HepG2 (cell line): ENCODE data around the gene SLA2. TPM values are rescaled to one million over a fixed set of nuclear protein-coding genes. Genes with fewer than 3 reads are reported as not detected.

Source experiments
- AGO1 ChIP-seq: fragments of 200-400 bp; formaldehyde crosslinking; IDR thresholded peaks from 2 replicates; pipeline ENCODE4 v1.6.1; 2017; ENCODE audit warnings: mild to moderate bottlenecking, low read depth, low read length, moderate library complexity; ENCODE audit not compliant: poor library complexity, severe bottlenecking
- DBP ChIP-seq: sonication (generic); formaldehyde crosslinking; IDR thresholded peaks from 2 replicates; pipeline ENCODE4 v1.4.0; 2020; ENCODE audit warnings: missing genetic modification reagents; ENCODE audit errors: not compliant biosample characterization
- EP300 ChIP-seq, 3 experiments: sonication (generic) in 1 of 3; formaldehyde crosslinking in 1 of 3; IDR thresholded peaks; 2 replicates each; pipeline versions ENCODE4 v1.5.1 to v1.6.1; 2011 to 2020; ENCODE audit warnings: low read depth in 2 of 3, low read length in 2 of 3, borderline replicate concordance in 1 of 3, improper control_type of control experiment in 1 of 3, mild to moderate bottlenecking in 1 of 3, missing genetic modification reagents in 1 of 3, moderate library complexity in 1 of 3
- ERF ChIP-seq: IDR thresholded peaks from 2 replicates; pipeline ENCODE4 v1.6.1; 2018; ENCODE audit warnings: missing biosample characterization, missing genetic modification reagents
- FOXA1 ChIP-seq, 2 experiments: fragments of 450-650 bp in 1 of 2; sonication (generic) in 1 of 2; formaldehyde crosslinking in 1 of 2; IDR thresholded peaks; 2 replicates each; pipeline versions ENCODE4 v1.4.0 to v1.6.1; 2016 to 2020; ENCODE audit warnings: missing genetic modification reagents in 1 of 2
- HDAC1 ChIP-seq: sonication (generic); formaldehyde crosslinking; IDR thresholded peaks from 2 replicates; pipeline ENCODE4 v1.5.1; 2020; ENCODE audit warnings: mild to moderate bottlenecking, missing genetic modification reagents
- HES4 ChIP-seq: sonication (generic); formaldehyde crosslinking; IDR thresholded peaks from 2 replicates; pipeline ENCODE4 v1.9.0; 2021; ENCODE audit warnings: mild to moderate bottlenecking, missing genetic modification reagents, borderline replicate concordance
- KAT8 ChIP-seq: IDR thresholded peaks from 2 replicates; pipeline ENCODE4 v1.6.1; 2016; ENCODE audit warnings: missing genetic modification reagents, missing compliant biosample characterization
- KDM2A ChIP-seq: sonication (generic); formaldehyde crosslinking; IDR thresholded peaks from 2 replicates; pipeline ENCODE4 v1.4.0; 2020; ENCODE audit warnings: low read depth, missing genetic modification reagents, borderline replicate concordance
- NFE2 ChIP-seq: sonication (generic); formaldehyde crosslinking; IDR thresholded peaks from 2 replicates; pipeline ENCODE4 v1.4.0; 2020; ENCODE audit warnings: missing genetic modification reagents
- NR2F2 ChIP-seq: IDR thresholded peaks from 2 replicates; pipeline ENCODE4 v1.6.1; 2012; ENCODE audit warnings: low read depth, inconsistent platforms, borderline replicate concordance
- POLR2A ChIP-seq, 2 experiments: IDR thresholded peaks; 2 replicates each; pipeline ENCODE4 v1.6.1; 2011; ENCODE audit warnings: low read depth in 2 of 2, low read length in 2 of 2, mild to moderate bottlenecking in 1 of 2, moderate library complexity in 1 of 2; ENCODE audit not compliant: insufficient read depth in 1 of 2
- RXRA ChIP-seq: sonication (generic); formaldehyde crosslinking; IDR thresholded peaks from 2 replicates; pipeline ENCODE4 v1.5.1; 2020; ENCODE audit warnings: missing genetic modification reagents
- SKI ChIP-seq: fragments of 450-650 bp; IDR thresholded peaks from one replicate; pipeline ENCODE4 v1.6.1; 2018; ENCODE audit warnings: mild to moderate bottlenecking; ENCODE audit not compliant: partially characterized antibody
- TCF12 ChIP-seq, 2 experiments: fragments of 450-650 bp in 1 of 2; sonication (generic) in 1 of 2; formaldehyde crosslinking in 1 of 2; IDR thresholded peaks; 2 replicates each; pipeline versions ENCODE4 v1.6.1 to v1.8.0; 2017 to 2022; ENCODE audit warnings: antibody characterized with exemption in 1 of 2, mild to moderate bottlenecking in 1 of 2, missing genetic modification reagents in 1 of 2, moderate library complexity in 1 of 2
- YEATS2 ChIP-seq: sonication (generic); formaldehyde crosslinking; IDR thresholded peaks from 2 replicates; pipeline ENCODE4 v1.4.0; 2020; ENCODE audit warnings: missing genetic modification reagents, borderline replicate concordance
- ZBTB7B ChIP-seq: sonication (generic); formaldehyde crosslinking; IDR thresholded peaks from 2 replicates; pipeline ENCODE4 v1.4.0; 2020; ENCODE audit warnings: missing genetic modification reagents
- ZFP91 ChIP-seq: sonication (generic); formaldehyde crosslinking; IDR thresholded peaks from 2 replicates; pipeline ENCODE4 v1.9.0; 2022; ENCODE audit warnings: missing genetic modification reagents, mild to moderate bottlenecking, borderline replicate concordance
- ZNF280D ChIP-seq: sonication (generic); formaldehyde crosslinking; IDR thresholded peaks from 2 replicates; pipeline ENCODE4 v1.5.1; 2020; ENCODE audit warnings: mild to moderate bottlenecking, missing genetic modification reagents
- ZNF512 ChIP-seq: sonication (generic); formaldehyde crosslinking; IDR thresholded peaks from 2 replicates; pipeline ENCODE4 v1.4.0; 2020; ENCODE audit warnings: mild to moderate bottlenecking, missing genetic modification reagents
- ZNF768 ChIP-seq: sonication (generic); formaldehyde crosslinking; IDR thresholded peaks from 2 replicates; pipeline ENCODE4 v1.4.0; 2020; ENCODE audit warnings: missing genetic modification reagents
- polyA plus RNA-seq, 8 experiments: library from polyadenylated mRNA; depleted of rRNA in 3 of 8; stranded (reverse) in 7 of 8; unstranded in 1 of 8; fragments of >200 nt; fragmentation: Illumina TruSeq in 4 of 8; extraction: Trizol in 4 of 8; gene quantifications; 2 replicates each; pipeline versions ENCODE4 v1.2.1 to v1.2.3, GENCODE V29; 2011 to 2016; ENCODE audit warnings: low read depth in 4 of 8, missing spikeins in 1 of 8, mixed read lengths in 1 of 8; ENCODE audit not compliant: insufficient read depth in 1 of 8
- total RNA-seq, 5 experiments: library from RNA; depleted of rRNA; stranded (reverse); fragments of >200 nt; fragmentation: Illumina TruSeq; extraction: Trizol; gene quantifications; 2 replicates each; pipeline ENCODE4 v1.2.3, GENCODE V29; 2016; ENCODE audit warnings: low read depth in 1 of 5

The SLA2 gene
- total and polyA plus RNA-seq, 2 of the 13 experiments (the other 11 are each of a cell fraction or from before 2014, with no cell fraction given) = 1.6 to 3.6 TPM

GRCh38 chr20:36632487-36633284, 13.3 kb downstream of the SLA2 start (continued):
- TF ChIP-seq ZFP91 (CRISPR knock-in tag) (peak; percentile 86), NFE2 (CRISPR knock-in tag) (no peak), EP300 (IDR thresholded peaks at IDR 0.05; ENCODE audit: low read depth in 2 of 2, low read length in 2 of 2) (no peak), EP300 (CRISPR knock-in tag; IDR thresholded peaks at IDR 0.05; ENCODE audit: borderline replicate concordance) (peak; percentile 35), ZBTB7B (CRISPR knock-in tag) (peak; percentile 36; the same call in 1 of the 2 replicates), FOXA1 (IDR thresholded peaks at IDR 0.05) (no peak), FOXA1 (CRISPR knock-in tag; IDR thresholded peaks at IDR 0.05) (peak; percentile 41; the same call in 1 of the 2 replicates), ERF (CRISPR knock-in tag) (0 out of 2 replicates have a peak, but pooled peaks have one; percentile 17), RXRA (CRISPR knock-in tag) (peak; percentile 75; the same call in 1 of the 2 replicates), AGO1 (no peak), ZNF280D (CRISPR knock-in tag) (peak; percentile 77; the same call in 1 of the 2 replicates), HDAC1 (CRISPR knock-in tag) (peak; percentile 62), KDM2A (CRISPR knock-in tag) (peak; percentile 15; the same call in 1 of the 2 replicates), YEATS2 (CRISPR knock-in tag) (peak; percentile 88), ZNF512 (CRISPR knock-in tag) (peak; percentile 89), KAT8 (peak; percentile 64), TCF12 (IDR thresholded peaks at IDR 0.05) (no peak), TCF12 (CRISPR knock-in tag; IDR thresholded peaks at IDR 0.05) (no peak), HES4 (CRISPR knock-in tag) (0 out of 2 replicates have a peak, but pooled peaks have one; percentile 33), DBP (no peak), SKI (peak; percentile 65), POLR2A (IDR thresholded peaks at IDR 0.05; ENCODE audit: insufficient read depth in 1 of 2, low read depth in 2 of 2, low read length in 2 of 2) (peak; percentile 23 to 62; a peak in 1 of 4 replicates), NR2F2 (0 out of 2 replicates have a peak, but pooled peaks have one; percentile 43), ZNF768 (CRISPR knock-in tag) (peak; percentile 89)
